Measurements from ENCODE around the gene SPATA6. TPM values are rescaled to one million over a fixed set of nuclear protein-coding genes. Genes with fewer than 3 reads are reported as not detected.

SPATA6 gene
- total and polyA plus RNA-seq, 2 of the 8 experiments (the other 6 are each of a cell fraction or from before 2014, with no cell fraction given), result 2.4 to 17.2 TPM

GRCh38 chr1:48414264-48414663 is 57.7 kb downstream of the SPATA6 start:
- H3K4me1 ChIP-seq (replicated peaks in 1 of 4; ENCODE audit: control insufficient read depth in 3 of 4, insufficient read depth in 4 of 4, low read length in 3 of 4), result no peaks in the 10 kb centered on the region
- H2AFZ ChIP-seq (ENCODE audit: low read length), result no peak overlapping the region
- H4K91ac ChIP-seq (replicated peaks; ENCODE audit: insufficient read length, low read length), result no peak overlapping the region
- no peak overlapping the region for H2BK12ac ChIP-seq (ENCODE audit: low read depth, low read length)
- 0 out of 8 replicates have a peak, but pooled peaks cover 0 to 2% (median 0%) of the 10 kb centered on the region in 4 experiments for H3K36me3 ChIP-seq (ENCODE audit: control insufficient read depth in 2 of 4, insufficient read depth in 4 of 4, low read length in 3 of 4)
- no peak for DNase-seq (ENCODE audit: low read depth in 1 of 2, low spot score in 2 of 2)
- no peak for FAIRE-seq
- H4K20me1 ChIP-seq (replicated peaks in 1 of 2; ENCODE audit: control insufficient read depth in 1 of 2, insufficient read depth in 2 of 2, low read length in 2 of 2), result peaks cover 0 to 1% of the 10 kb centered on the region in 2 experiments
- no peak overlapping the region for H3K4ac ChIP-seq (replicated peaks; ENCODE audit: insufficient read length, low read depth, low read length)
- no peak overlapping the region for H4K5ac ChIP-seq (ENCODE audit: insufficient read length, low read depth, low read length)
- 87% methylated on average over 2 of the region's 2 CpGs; no CpG with 5 or more reads in 1 of the 2 experiments for WGBS, 2 experiments (ENCODE audit: extremely low coverage in 1 of 2, insufficient coverage in 1 of 2, insufficient read length in 1 of 2, insufficient replicate concordance in 2 of 2, low coverage in 1 of 2, low lambda C conversion rate in 2 of 2, missing lambda C conversion rate in 1 of 2)
- H3K79me2 ChIP-seq (ENCODE audit: control insufficient read depth in 1 of 2, insufficient read depth in 2 of 2, low read length in 2 of 2), result no peaks in the 10 kb centered on the region
- H3K18ac ChIP-seq (ENCODE audit: extremely low read depth, low read length), result no peak overlapping the region
- POLR2A ChIA-PET (ENCODE audit: partially characterized antibody), result no interaction called here
- no peak overlapping the region for H2BK120ac ChIP-seq (replicated peaks; ENCODE audit: low read depth, low read length)
- no peaks in the 10 kb centered on the region for H3K9me3 ChIP-seq (ENCODE audit: insufficient read depth in 2 of 2, low read depth in 1 of 2, low read length in 1 of 2)
- peaks cover 4% of the 10 kb centered on the region; the same call in 1 of the 2 replicates for H3K23me2 ChIP-seq (ENCODE audit: low read depth, low read length)
- no peaks in the 10 kb centered on the region for H3K27me3 ChIP-seq (replicated peaks in 1 of 4; ENCODE audit: control insufficient read depth in 3 of 4, extremely low read depth in 1 of 4, insufficient read depth in 3 of 4, low read length in 3 of 4)
- H3K23ac ChIP-seq (ENCODE audit: insufficient read length), result no peak overlapping the region
- H3K27ac ChIP-seq (ENCODE audit: low read depth, low read length), result no peak overlapping the region
- H2BK15ac ChIP-seq (ENCODE audit: low read length), result no peak overlapping the region
- no peak overlapping the region for H3K56ac ChIP-seq (replicated peaks; ENCODE audit: insufficient read length, low read depth, low read length)
- no peaks in the 10 kb centered on the region for H3K79me1 ChIP-seq (ENCODE audit: low read depth, low read length)
- no peak overlapping the region for H2BK5ac ChIP-seq (ENCODE audit: low read depth, low read length)
- no peak overlapping the region for H4K8ac ChIP-seq (ENCODE audit: extremely low read depth, insufficient read depth, low read length)
- H2AK5ac ChIP-seq (ENCODE audit: low read depth, low read length), result no peak overlapping the region
- peak overlapping the region; percentile 77 for H3K14ac ChIP-seq (ENCODE audit: insufficient read length)
- H3K4me2 ChIP-seq (ENCODE audit: insufficient read depth in 1 of 2, low read depth in 2 of 2, low read length in 2 of 2), result no peak overlapping the region
- CTCF ChIA-PET (ENCODE audit: partially characterized antibody), result interaction anchor here (0.8 kb wide), 1 partner anchor 129 kb away, joined by 3 read pairs; no protein-coding TSS in a partner anchor
- H2BK20ac ChIP-seq (ENCODE audit: low read length), result no peak overlapping the region
- TF ChIP-seq TCF12 (IDR thresholded peaks at IDR 0.05; ENCODE audit: low read depth, low read length) (no peak), POLR2AphosphoS5 (IDR thresholded peaks at IDR 0.05; ENCODE audit: low read depth, low read length) (no peak), RFX5 (IDR thresholded peaks at IDR 0.05; ENCODE audit: borderline replicate concordance, low read depth, low read length) (no peak), EGR1 (IDR thresholded peaks at IDR 0.05; ENCODE audit: borderline replicate concordance, low read depth, low read length) (no peak), BACH1 (IDR thresholded peaks at IDR 0.05; ENCODE audit: low read length) (no peak), FOSL1 (IDR thresholded peaks at IDR 0.05; ENCODE audit: insufficient read depth, low read depth, low read length) (no peak), RXRA (IDR thresholded peaks at IDR 0.05; ENCODE audit: insufficient read depth, low read depth, low read length) (no peak), NRF1 (IDR thresholded peaks at IDR 0.05; ENCODE audit: low read depth, low read length) (no peak), ZNF274 (IDR thresholded peaks at IDR 0.05; ENCODE audit: borderline replicate concordance, extremely low read depth, low read length) (no peak), GTF2F1 (IDR thresholded peaks at IDR 0.05; ENCODE audit: borderline replicate concordance, low read depth, low read length) (no peak), TAF1 (IDR thresholded peaks at IDR 0.05; ENCODE audit: low read depth, low read length) (no peak), JUND (IDR thresholded peaks at IDR 0.05; ENCODE audit: low read length) (no peak), RBBP5 (IDR thresholded peaks at IDR 0.05; ENCODE audit: borderline replicate concordance, low read depth, low read length) (no peak), CHD1 (IDR thresholded peaks at IDR 0.05; ENCODE audit: low read depth, low read length) (no peak)
- H3K9ac ChIP-seq (replicated peaks in 1 of 4; ENCODE audit: extremely low read depth in 1 of 4, low read depth in 3 of 4, low read length in 3 of 4), result no peak overlapping the region
- no peak overlapping the region for H3K4me3 ChIP-seq (ENCODE audit: extremely low read depth in 1 of 4, insufficient read depth in 2 of 4, low read depth in 3 of 4, low read length in 4 of 4)

Data from H1 (cell line).